C4-2B (cell line): ENCODE data around the gene ATRAID.

Experiments
- ZFX ChIP-seq: fragments of 450-650 bp; IDR thresholded peaks from 2 replicates; pipeline ENCODE4 v1.6.1; 2017
- TF ChIP-seq, protein P1 (sequence below): fragments of 450-650 bp; conservative IDR thresholded peaks from 2 replicates; pipeline ENCODE4 v1.5.1; 2017; ENCODE audit warnings: mild to moderate bottlenecking

DNA sequence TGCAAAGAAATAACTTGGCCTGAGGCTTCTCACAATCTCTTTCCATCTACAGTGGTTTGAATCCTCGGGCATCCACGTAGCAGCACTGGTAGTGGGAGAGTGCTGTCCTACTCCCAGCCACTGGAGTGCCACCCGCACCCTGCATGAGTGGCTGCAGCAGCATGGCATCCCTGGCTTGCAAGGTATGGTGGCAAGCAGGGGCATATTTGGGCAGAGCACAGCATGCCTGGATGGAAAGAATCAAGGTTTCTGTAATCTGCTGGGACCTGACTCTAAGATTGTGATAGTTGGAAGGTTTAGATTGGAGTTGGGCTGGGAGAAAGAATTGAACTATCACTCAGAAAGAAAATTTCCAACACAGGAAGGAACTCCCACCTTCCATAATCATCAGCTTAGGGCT lies 9.3 kb downstream of the ATRAID start:
- TF ChIP-seq, protein P1, sequence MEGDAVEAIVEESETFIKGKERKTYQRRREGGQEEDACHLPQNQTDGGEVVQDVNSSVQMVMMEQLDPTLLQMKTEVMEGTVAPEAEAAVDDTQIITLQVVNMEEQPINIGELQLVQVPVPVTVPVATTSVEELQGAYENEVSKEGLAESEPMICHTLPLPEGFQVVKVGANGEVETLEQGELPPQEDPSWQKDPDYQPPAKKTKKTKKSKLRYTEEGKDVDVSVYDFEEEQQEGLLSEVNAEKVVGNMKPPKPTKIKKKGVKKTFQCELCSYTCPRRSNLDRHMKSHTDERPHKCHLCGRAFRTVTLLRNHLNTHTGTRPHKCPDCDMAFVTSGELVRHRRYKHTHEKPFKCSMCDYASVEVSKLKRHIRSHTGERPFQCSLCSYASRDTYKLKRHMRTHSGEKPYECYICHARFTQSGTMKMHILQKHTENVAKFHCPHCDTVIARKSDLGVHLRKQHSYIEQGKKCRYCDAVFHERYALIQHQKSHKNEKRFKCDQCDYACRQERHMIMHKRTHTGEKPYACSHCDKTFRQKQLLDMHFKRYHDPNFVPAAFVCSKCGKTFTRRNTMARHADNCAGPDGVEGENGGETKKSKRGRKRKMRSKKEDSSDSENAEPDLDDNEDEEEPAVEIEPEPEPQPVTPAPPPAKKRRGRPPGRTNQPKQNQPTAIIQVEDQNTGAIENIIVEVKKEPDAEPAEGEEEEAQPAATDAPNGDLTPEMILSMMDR, result no peak
- no peak for TF ChIP-seq ZFX
